ENCODE measurements around the gene HOXA4.

The HOXA4 gene

DNA sequence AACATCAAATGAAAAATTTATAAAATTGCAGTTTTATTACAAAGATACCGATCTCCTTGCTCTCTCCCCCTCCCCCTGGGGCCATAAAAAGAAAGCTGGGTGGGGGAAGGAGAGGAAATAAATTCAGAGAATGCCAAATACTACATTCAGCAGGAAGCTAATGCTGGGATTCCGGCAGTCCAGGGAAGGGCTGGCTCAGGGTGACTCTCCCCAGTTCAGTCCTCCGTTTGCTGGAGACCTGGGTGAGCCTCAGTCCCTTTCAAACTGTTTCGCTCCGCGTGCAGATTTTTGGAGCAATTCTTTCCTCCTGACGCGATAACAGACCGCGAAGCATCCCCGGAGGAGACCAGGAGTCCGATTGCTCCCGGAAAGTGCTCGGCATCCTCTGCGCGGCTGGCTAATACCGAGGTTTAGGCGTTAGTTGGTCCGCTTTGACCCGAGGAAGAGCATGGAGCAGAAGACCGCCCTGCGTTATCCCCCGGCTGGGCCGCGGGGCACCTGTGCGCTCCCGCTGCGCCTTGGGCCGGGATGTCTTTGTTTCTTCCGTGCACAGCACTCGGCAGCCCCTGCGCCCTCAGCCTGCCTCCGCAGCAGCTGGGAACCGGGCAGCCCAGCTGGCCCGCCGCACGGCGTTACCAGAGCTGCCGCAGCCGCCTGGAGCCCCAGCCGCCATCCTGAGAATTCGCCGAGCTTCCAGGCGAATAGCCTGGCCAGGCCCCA is 24.2 kb downstream of the HOXA4 start:
- peak; percentile 51 for DNase-seq (ENCODE audit: low read depth, low spot score)

DNA sequence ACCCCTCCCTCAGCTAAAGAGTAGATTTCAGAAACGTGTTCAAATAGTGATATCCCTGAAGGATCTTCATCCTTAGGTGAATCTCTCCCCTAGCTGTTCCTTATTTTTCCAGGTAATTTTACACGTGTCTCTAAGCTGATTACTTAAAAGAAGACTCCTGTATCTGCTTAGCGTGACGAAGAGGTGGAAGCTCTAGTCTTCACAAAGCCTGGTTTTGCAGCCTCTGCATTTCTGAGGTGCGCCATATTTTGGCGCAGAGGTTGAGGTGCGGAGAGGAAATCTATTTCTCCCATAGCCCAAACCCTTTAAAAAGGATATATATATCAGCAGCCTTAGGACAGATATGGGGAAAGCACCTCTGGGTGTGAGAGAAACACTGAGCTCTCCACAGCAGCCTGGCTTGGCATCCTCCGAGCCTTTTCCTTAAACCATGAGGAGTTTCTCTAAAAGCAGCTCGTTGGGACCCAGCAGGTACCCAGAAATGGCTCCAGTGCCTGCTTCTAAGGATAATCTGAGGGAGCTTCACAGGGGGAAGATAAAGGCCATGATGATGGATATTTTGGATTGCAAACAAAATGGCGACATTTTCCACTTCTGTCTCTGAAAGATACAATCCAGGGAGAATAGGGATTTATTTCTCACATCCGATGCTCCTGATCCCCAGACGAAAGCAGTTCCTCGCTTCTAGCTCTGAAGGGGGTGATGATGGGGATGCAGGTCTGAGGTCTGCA is 25.1 kb downstream of the HOXA4 start:
- DNase-seq (ENCODE audit: low read depth, low spot score), result peak; percentile 4

DNA sequence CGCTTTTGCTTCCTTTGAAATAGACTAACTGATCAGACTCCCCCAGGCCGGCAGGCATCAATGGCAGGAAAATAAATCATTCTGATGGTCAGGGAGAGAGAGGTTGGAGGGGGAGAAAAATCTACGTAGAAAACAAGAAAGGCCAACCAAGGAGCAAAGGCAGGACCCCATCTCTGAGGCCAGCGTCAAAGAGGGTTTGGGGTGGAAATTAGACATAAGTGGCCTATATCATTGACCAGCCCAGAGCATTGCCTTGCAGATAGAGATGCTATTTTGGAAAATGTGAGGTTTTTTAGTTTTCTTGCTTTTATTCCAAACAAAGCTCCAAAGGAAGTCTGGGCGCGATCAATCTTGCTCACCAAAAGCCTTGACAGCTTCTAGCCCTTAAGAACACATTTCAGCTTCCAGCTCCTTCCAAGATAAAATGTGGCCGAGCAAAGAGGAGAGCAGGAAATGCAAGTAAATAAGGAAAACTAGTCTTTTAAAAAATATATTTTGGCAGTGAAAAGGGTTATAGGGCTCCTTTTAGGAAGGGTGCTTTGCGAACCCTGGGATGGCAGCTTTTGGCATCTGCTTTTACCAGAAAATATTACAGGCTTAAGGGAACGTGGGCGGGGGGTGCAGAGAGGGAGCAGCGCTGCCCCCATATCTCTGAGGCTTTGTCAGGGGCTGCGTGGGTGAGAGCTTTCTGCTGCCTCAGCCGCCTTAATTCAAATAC is 26.1 kb downstream of the HOXA4 start:
- DNase-seq (ENCODE audit: low read depth, low spot score), result peak; percentile 13

DNA sequence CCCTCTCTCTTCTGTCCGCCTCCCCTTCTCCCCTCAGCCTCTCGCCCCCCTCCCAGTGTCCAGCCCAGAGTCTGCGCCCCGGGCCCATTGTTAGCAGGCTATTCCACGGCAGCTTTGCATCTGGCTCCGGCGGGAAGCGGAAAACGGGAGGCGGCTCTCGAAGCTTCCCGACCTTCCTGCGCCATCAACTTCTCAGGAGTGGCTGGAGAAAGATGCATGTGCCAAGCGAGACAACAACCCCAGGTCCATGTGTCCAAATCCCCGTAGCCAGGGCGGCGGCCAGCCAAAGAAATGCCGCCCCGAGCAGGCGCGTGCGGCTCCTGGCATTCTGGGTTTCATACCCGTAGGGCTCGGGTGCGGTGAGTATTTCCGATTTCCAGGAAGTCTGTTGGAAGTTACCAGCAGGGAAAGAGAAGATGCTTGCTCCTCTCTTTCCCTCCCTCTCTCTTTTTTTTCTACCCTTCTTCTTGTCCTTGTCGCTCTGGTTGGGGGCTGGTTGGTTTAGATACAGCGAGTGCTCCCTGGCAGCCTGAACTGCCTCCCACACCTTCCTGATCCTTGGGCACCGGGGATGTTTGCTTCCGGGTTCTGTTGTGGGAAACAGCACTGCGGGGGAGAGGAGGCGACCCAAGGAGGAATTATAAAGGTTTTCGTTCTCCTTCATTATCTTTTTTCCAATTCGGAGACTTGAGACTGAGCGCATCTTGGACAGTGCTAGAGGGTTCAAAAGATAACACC is 26.9 kb downstream of the HOXA4 start:
- DNase-seq (ENCODE audit: low read depth, low spot score), result peak; percentile 6

DNA sequence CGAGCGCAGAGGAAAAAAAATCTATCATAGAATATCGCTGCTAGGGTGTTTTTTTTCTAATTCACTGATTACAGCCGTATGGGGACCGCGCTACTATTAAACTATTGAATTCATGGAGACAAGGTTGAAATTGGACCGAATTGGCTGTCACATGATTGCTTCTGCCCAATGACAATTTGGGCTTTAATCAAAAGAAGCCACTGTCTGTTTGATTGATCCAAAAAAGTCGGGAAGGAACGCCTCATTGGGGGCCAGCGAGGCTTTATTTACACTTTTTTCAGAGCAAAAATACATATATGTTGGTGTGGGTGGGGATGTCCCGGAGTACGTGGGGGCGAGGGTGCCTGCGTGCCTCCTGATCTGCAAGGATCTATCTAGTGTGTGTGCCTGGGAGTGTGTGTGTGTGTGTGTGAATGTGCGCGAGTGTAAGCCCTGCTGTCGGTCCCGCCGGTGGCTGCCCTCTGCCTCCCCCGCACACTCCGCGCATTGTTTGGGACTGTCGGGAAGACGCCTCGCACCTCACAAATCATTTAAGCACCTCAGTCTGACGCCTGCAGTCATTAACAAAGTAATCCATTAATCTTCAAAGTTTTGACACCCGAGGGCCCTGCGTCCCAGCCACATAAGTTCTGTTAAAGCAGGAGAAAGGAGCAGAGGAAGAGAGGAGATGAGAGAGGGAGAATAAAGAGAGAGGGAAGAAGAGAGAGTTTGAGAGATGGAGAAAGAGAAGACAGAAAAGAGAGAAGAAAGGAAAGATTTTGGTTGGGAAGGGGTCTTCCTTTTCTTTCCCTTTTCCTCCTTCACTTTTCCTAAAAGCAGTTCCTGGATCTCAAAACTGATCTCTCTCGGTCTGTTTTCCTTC is 27.7 kb downstream of the HOXA4 start, which contains the start of gene HOXA2:
HOXA2 (minus strand) TSS at position 103 of the 862 bp plus-strand sequence. CDS start 183 bp downstream, outside the sequence.
- peak; percentile 25 for DNase-seq (ENCODE audit: low read depth, low spot score)

DNA sequence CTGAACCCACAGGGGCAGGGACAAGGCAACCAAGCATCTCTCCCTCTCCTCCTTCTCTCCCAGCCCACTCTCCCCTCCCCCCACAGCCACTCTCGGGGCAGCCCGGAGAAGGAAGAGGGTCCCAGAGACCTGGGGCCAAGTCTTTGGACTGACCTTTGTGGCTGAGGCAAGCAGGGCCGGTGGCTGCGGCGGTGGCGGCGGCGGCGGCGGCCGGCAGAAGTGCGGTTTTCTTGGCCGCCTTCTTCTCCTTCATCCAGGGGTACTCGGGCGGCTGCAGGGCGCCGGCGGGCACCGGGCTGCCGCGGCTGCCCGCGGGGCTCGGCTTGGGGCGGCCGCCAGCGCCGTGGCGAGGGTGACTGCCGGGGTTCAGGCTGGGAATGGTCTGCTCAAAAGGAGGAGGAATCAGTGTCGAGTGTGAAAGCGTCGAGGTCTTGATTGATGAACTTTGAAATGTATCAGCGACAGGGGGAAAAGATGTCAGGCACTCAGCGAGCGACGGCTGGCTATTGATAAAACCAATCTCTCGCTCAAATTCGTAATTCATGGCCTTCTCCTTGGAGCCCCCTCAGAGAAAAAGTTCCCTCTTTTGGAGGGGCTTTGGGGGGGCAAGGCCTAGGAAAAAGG is 28.5 kb downstream of the HOXA4 start:
- DNase-seq (ENCODE audit: low read depth, low spot score), result peak; percentile 9

DNA sequence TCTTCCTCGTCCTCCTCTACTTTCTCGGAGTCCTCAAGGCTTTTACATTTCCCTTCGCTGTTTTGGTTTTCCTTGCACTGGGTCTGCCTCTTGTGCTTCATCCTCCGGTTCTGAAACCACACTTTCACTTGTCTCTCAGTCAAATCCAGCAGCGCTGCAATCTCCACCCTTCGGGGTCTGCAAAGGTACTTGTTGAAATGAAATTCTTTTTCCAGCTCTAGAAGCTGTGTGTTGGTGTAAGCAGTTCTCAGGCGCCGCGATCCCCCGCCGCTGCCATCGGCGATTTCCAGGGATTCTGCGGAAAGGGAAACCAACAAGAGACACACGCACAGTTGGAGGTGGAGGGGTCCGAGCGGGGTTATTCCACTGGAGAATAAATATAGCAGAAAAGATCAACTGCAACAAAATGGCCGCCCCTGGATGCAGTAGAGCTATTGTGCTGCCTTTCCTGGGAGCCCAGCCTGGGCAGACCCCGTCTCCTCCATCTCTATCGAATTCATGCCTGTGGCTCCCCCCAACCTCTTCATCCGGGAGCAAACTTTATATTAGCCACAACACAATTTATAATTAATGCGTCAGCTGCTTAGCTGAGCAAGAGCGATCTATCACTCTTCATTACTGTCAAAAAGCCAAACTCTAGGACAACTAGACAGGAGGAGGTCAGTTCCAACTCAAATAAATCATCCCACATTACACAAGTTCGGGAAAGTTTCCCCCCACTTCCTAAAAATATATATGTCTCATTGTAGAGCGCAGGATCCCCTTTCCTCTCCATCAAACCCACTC is 29.2 kb downstream of the HOXA4 start:
- peak; percentile 23 for DNase-seq (ENCODE audit: low read depth, low spot score)

DNA sequence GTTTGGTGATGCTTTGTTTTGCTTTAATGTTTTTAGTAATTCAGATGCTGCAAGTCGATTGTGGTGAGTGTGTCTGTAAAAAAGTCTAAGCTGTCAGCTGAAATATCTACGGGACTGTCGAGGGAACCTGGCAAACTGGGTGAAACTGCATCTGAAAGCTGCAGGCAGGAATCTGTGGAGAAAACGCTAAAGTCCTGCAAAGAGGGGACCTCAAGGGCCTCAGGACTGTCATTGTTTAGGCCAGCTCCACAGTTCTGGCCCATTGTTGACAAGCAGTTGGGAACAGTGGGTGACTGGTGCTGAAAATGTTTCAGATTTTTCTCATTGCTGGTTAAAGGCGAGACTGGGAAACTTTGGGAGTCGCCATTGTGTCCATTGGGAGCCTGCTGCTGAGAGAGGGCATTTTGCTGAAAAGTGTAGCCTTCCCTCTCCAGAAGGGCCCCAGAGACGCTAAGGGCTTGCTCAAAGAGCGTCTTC is 29.8 kb downstream of the HOXA4 start:
- peak; percentile 7 for DNase-seq (ENCODE audit: low read depth, low spot score)

DNA sequence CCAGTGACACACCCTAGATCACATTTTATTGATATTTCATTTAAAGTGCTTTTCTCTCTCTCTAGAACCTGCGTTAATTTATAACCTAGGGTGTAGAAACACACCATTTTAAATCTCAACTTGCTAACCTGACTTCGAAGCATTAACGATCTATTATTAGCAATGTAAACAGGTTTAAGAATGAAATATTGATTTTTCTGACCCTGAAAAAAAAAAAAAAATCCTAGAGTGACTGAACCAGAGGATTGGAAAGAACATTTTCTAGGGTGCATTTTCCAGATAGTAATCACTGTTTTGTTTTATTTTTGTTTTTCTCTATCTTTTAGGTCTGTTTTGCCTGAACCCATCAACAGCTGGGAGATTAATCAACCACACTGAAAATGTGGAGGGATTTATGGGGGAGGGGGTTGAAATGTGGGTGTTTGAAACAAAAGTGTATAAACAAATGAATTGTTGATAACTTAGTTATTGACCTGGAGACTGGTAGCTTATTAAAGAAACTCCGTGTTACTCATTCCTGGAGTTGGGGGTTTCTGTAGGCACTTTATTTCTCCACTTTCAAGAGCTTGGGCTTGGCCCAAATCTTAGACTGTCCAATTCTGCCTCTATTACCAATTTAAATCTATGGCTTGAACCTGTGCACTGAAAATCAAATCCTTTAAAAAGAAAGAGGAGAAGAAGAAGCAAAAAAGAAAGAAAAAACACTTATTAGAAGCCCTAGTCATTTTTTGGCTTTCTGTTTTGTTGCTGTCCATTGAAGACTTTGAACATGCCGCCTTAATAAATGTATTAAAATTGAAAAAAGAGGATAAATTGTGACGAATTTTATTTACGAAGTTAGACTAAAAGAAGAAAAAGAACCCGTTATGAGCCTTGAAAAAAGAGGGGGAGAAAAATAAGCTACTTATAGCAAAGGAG is 30.8 kb downstream of the HOXA4 start:
- no peak for DNase-seq (ENCODE audit: low read depth, low spot score)

DNA sequence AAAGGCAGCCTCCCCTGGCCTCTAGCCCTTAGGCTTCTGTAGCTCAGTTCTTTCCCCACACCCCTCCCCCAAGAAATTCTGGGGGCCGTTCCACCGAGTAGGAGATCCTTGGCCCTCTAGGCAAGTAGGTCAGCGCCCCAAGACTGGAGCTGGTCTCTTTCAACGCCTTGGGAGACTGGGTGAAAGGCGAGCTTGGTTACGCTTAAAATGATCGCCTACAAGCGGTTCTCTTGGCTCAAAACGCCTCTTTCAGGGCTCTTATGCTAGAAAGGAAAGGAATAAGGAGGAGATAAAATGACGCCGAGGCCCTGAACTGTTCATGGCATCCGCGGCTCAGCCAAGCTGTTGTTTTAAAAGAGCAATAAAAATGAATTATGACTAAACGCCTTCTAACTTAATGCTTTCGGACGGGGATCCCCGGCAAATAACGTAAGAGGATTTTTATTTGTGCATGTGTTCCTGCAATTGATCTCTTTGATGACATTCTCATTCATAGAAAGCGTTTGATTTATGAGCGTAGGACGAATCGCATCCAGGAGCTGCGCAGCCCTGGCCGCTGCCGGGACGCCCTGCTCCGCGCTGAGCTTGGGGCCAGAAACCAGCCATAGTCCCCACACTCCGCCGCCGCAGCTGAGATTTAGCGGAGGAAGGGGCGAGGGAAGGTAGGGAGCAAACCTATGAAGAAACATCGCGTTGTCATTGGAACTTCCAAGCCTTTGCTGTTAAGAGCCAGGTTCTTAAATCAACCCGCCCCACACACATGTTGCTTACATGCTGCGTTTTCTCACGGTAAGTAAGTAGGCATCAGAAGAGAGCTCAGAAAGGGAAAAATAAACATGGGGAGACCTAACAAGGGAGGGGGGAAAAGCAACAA is 31.7 kb downstream of the HOXA4 start:
- peak; percentile 16 for DNase-seq (ENCODE audit: low read depth, low spot score)

DNA sequence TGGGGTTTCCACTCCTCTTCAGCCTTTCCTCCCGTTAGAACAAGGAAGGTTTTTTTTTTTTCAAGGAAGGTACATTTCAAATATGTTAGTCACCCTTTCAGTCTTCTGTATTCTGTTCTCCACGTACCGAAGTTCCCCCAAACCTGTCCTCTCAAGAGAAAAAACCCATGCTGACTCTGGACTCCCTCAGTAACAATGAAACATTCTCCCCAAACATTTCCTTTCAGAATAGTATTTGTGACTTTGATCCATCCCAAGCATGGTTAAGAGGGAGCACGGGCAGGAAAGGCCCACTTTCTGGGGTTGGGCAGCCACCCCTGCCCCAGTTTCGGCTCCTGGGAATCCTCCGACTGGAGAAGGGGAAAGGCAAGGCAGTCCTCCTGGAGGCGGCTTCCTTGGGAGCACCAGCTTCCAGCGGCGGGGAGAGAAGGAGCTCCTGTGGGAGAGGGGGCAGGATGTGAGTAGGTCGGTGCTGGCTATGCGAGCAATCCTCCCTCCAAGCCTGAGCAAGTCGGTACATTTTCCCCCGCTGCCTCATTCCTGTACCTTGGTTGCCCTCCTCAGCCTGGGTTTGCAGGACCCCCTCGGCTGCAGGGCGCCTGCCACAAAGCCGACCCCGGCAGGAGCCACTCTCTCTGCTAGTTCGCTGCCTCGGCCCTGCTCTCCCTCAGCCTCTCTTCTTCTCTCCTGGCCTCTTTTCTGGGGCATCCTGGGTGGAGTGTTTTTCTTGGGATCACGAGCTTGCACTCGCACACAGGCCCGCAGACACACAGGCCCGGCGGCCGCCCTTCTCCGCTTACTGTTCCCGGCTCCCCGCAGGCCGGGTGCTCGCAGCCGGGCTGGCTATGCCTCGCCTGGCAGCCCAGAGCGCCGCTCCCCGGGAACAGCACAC is 32.6 kb downstream of the HOXA4 start:
- peak; percentile 13 for DNase-seq (ENCODE audit: low read depth, low spot score)

DNA sequence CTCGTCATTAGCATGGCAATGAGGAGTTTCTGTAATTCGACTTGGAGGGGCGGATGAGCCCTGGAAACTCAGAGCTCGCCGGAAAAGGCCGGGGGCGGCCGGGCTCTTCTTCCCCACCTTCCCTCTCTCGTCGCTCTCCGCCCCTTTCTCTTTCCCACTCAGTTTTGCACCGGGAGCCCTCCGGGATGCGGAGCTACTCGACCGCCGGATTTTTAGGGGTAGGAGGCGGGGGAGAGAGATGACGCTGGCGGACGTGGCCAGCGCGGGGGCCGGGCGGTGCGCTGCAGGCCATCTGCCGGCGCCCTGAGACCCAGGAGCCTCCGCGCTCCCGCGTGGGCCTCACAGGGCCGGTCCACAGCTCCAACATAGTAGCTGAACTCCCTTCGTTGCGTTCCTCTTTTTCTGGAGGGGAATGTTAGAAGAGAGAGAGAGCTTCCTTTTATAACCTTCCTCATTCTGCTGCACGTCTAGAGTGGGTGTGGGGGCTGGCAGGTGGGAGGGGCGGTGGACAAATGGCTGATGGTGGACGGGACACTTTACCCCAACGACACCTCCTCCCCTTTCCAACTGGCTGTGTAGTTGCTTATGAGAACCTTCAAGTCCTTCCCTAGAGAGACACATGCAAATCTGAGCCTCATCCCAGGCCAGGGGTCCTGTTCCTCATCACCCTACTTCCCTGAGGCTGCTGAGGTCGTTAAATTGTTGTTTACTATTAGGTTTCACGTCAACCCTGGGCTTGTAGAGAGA is 33.6 kb downstream of the HOXA4 start:
- peak; percentile 7 for DNase-seq (ENCODE audit: low read depth, low spot score)

DNA sequence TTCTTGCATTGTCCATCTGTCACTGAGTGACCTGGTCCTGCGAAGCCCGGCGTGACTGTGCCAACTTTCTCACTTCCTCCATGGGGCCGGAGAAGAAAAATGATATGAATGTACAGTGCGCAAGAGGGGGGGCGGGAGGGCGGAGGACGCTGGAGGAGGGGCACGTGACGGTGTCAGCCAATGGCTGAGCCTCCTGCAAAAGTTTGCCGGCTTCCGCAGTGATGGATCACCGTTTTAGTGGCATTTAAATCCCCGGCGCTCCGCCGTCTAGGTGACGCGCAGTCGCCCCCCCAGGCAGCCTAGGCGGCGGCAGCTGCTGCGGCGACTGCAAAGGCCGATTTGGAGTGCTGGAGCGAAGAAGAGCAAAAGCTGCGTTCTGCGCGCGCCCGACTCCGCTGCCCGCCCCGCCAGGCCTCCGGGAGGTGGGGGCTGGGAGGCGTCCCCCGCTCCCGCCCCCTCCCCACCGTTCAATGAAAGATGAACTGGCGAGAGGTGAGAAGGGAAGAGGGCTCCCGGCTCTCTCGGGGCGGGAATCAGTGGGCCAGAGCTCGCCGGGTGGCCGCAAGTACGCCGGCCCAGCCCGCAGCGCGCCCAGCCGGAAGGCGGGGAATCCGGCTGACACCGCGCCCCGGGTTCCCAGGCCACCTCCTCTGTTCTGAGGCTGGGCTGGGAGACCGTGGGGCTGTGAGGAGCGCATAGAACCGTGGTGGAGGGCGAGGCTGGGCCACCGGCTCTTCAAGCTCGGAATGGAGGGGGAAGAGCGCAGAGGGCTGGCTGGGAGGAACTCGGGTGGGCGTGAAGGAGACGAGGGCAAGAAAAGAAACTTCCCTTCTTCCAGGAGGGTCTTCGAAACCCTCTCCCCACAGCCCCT is 34.4 kb downstream of the HOXA4 start, which contains the start of gene HOXA1:
HOXA1 (minus strand) TSS at position 104 of the 871 bp plus-strand sequence; CDS start at position 16, 88 bp downstream.
- DNase-seq (ENCODE audit: low read depth, low spot score), result peak; percentile 60

Measured in astrocyte of the hippocampus (primary cell).